Measurements from ENCODE around the gene PPY. TPM values are rescaled to one million over a fixed set of nuclear protein-coding genes. Genes with fewer than 3 reads are reported as not detected.

Gene PPY
- total and polyA plus RNA-seq, 2 experiments from 2014 or later = not detected

GRCh38 chr17:43935204-43935925 lies 6.9 kb downstream of the PPY start:
- 80% methylated on average over 5 of the region's 5 CpGs for WGBS (ENCODE audit: low lambda C conversion rate, missing lambda C conversion rate)
- DNase-seq (ENCODE audit: low spot score) = no peak
- Histone ChIP-seq H3K27ac (no peak overlapping the region), H3K4me1 (ENCODE audit: insufficient read depth) (peaks cover 3% of the 10 kb centered on the region), H4K20me1 (ENCODE audit: insufficient read depth, poor library complexity, severe bottlenecking) (no peaks in the 10 kb centered on the region), H3K36me3 (replicated peaks; ENCODE audit: insufficient read depth, low read depth) (no peaks in the 10 kb centered on the region), H3K27me3 (no peaks in the 10 kb centered on the region), H2AFZ (no peak overlapping the region), H3K4me3 (no peak overlapping the region), H3K9me3 (ENCODE audit: low read depth) (no peaks in the 10 kb centered on the region), H3K4me2 (no peak overlapping the region), H3K79me2 (no peaks in the 10 kb centered on the region), H3K9me2 (replicated peaks; ENCODE audit: insufficient read depth) (no peaks in the 10 kb centered on the region)
- TF ChIP-seq, protein P1, sequence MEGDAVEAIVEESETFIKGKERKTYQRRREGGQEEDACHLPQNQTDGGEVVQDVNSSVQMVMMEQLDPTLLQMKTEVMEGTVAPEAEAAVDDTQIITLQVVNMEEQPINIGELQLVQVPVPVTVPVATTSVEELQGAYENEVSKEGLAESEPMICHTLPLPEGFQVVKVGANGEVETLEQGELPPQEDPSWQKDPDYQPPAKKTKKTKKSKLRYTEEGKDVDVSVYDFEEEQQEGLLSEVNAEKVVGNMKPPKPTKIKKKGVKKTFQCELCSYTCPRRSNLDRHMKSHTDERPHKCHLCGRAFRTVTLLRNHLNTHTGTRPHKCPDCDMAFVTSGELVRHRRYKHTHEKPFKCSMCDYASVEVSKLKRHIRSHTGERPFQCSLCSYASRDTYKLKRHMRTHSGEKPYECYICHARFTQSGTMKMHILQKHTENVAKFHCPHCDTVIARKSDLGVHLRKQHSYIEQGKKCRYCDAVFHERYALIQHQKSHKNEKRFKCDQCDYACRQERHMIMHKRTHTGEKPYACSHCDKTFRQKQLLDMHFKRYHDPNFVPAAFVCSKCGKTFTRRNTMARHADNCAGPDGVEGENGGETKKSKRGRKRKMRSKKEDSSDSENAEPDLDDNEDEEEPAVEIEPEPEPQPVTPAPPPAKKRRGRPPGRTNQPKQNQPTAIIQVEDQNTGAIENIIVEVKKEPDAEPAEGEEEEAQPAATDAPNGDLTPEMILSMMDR (IDR thresholded peaks at IDR 0.05; ENCODE audit: poor library complexity) = no peak
- TF ChIP-seq EZH2phosphoT487 (IDR thresholded peaks at IDR 0.05; ENCODE audit: low read depth, severe bottlenecking, unreplicated experiment) (no peak), EZH2 (IDR thresholded peaks at IDR 0.05; ENCODE audit: borderline replicate concordance) (no peak)

GRCh38 chr17:43932923-43933322 lies 9.4 kb downstream of the PPY start:
- H2AFZ ChIP-seq = no peak overlapping the region
- no peak overlapping the region for H3K4me3 ChIP-seq
- 87% methylated on average over 4 of the region's 4 CpGs for WGBS (ENCODE audit: low lambda C conversion rate, missing lambda C conversion rate)
- DNase-seq (ENCODE audit: low spot score) = no peak
- no peak overlapping the region for H3K4me2 ChIP-seq
- no peaks in the 10 kb centered on the region for H3K9me3 ChIP-seq (ENCODE audit: low read depth)
- no peaks in the 10 kb centered on the region for H3K36me3 ChIP-seq (replicated peaks; ENCODE audit: insufficient read depth, low read depth)
- H4K20me1 ChIP-seq (ENCODE audit: insufficient read depth, poor library complexity, severe bottlenecking) = no peaks in the 10 kb centered on the region
- no peaks in the 10 kb centered on the region for H3K79me2 ChIP-seq
- peaks cover 8% of the 10 kb centered on the region for H3K4me1 ChIP-seq (ENCODE audit: insufficient read depth)
- no peak overlapping the region for H3K27ac ChIP-seq
- H3K27me3 ChIP-seq = no peaks in the 10 kb centered on the region
- no peaks in the 10 kb centered on the region for H3K9me2 ChIP-seq (replicated peaks; ENCODE audit: insufficient read depth)
- TF ChIP-seq, protein P1 (IDR thresholded peaks at IDR 0.05; ENCODE audit: poor library complexity) = no peak
- TF ChIP-seq EZH2phosphoT487 (IDR thresholded peaks at IDR 0.05; ENCODE audit: low read depth, severe bottlenecking, unreplicated experiment) (no peak), EZH2 (IDR thresholded peaks at IDR 0.05; ENCODE audit: borderline replicate concordance) (no peak)

GRCh38 chr17:43932357-43932756 lies 9.9 kb downstream of the PPY start:
- WGBS (ENCODE audit: low lambda C conversion rate, missing lambda C conversion rate) = 88% methylated on average over 10 of the region's 10 CpGs
- H3K27me3 ChIP-seq = no peaks in the 10 kb centered on the region

More at GRCh38 chr17:43932357-43932756, 9.9 kb downstream of the PPY start:
- H4K20me1 ChIP-seq (ENCODE audit: insufficient read depth, poor library complexity, severe bottlenecking) = no peaks in the 10 kb centered on the region
- H2AFZ ChIP-seq = no peak overlapping the region
- H3K4me1 ChIP-seq (ENCODE audit: insufficient read depth) = peaks cover 11% of the 10 kb centered on the region
- TF ChIP-seq, protein P1 (IDR thresholded peaks at IDR 0.05; ENCODE audit: poor library complexity) = no peak
- TF ChIP-seq EZH2phosphoT487 (IDR thresholded peaks at IDR 0.05; ENCODE audit: low read depth, severe bottlenecking, unreplicated experiment) (no peak), EZH2 (IDR thresholded peaks at IDR 0.05; ENCODE audit: borderline replicate concordance) (no peak)
- no peaks in the 10 kb centered on the region for H3K36me3 ChIP-seq (replicated peaks; ENCODE audit: insufficient read depth, low read depth)
- no peak overlapping the region for H3K4me2 ChIP-seq
- H3K27ac ChIP-seq = no peak overlapping the region
- H3K9me3 ChIP-seq (ENCODE audit: low read depth) = no peaks in the 10 kb centered on the region
- H3K9me2 ChIP-seq (replicated peaks; ENCODE audit: insufficient read depth) = no peaks in the 10 kb centered on the region
- H3K4me3 ChIP-seq = no peak overlapping the region
- no peak for DNase-seq (ENCODE audit: low spot score)
- no peaks in the 10 kb centered on the region for H3K79me2 ChIP-seq
